GM12878 (cell line): Measurements from ENCODE around the gene SIK3. TPM values are rescaled to one million over a fixed set of nuclear protein-coding genes. Genes with fewer than 3 reads are reported as not detected.

Source experiments
- ATAC-seq: fragments of 200-7000 bp; cut with Tn5 transposase; 3 replicates; pipeline ENCODE4 v1.9.1; 2020; ENCODE audit warnings: mild to moderate bottlenecking, moderate library complexity
- BruUV-seq: library from RNA; stranded (reverse); fragments of 400-500 nt; replicated peaks from 2 replicates; lab custom pipeline; 2021; lab: Mats Ljungman, UMichigan
- CTCF ChIA-PET: fragments of 300-600 bp; sonication (Branson Sonifier 250); formaldehyde crosslinking; extraction: SDS; loops from one replicate; lab custom pipeline; 2021; ENCODE audit warnings: inconsistent platforms; lab: Yijun Ruan, JAX
- POLR2A ChIA-PET: fragments of 350-600 bp; formaldehyde crosslinking; extraction: SDS; loops from one replicate; lab custom pipeline; 2021; ENCODE audit warnings: inconsistent platforms; lab: Charles Lee
- RAD21 ChIA-PET: fragments of 300-600 bp; sonication (Branson Sonifier 250); formaldehyde crosslinking; loops from one replicate; lab custom pipeline; 2023; ENCODE audit warnings: antibody characterized with exemption; ENCODE audit not compliant: unreplicated experiment; lab: Charles Lee
- SMC1A ChIA-PET: fragments of 300-600 bp; sonication (Branson Sonifier 250); formaldehyde crosslinking; loops from one replicate; lab custom pipeline; 2023; ENCODE audit not compliant: unreplicated experiment, uncharacterized antibody; lab: Charles Lee
- DNase-seq: peaks from one replicate; pipeline ENCODE4 v3.0.0-alpha.2; 2011; ENCODE audit warnings: low read depth, low spot score
- FAIRE-seq: peaks from 3 replicates; lab custom pipeline; 2011; peaks lifted over from hg19 to GRCh38; lab: Jason Lieb, UNC
- H2AFZ ChIP-seq: 2 replicates; pipeline ENCODE4 v1.6.0; 2011; ENCODE audit warnings: low read depth, low read length, control low read depth; ENCODE audit not compliant: control insufficient read depth
- H3K27ac ChIP-seq: 2 replicates; pipeline ENCODE4 v1.5.1; 2011; ENCODE audit warnings: control low read depth; ENCODE audit not compliant: control insufficient read depth, insufficient read depth
- H3K27me3 ChIP-seq, 2 experiments: replicated peaks in 1 of 2; 2 replicates each; pipeline versions ENCODE4 v1.6.0 to v1.6.1; 2011; ENCODE audit warnings: low read length in 1 of 2; ENCODE audit not compliant: control insufficient read depth in 2 of 2, insufficient read depth in 2 of 2
- H3K36me3 ChIP-seq, 2 experiments: 2 replicates each; pipeline ENCODE4 v1.5.1; 2011; ENCODE audit warnings: low read length in 1 of 2; ENCODE audit not compliant: control insufficient read depth in 2 of 2, insufficient read depth in 2 of 2
- H3K4me1 ChIP-seq: 2 replicates; pipeline ENCODE4 v1.6.1; 2011; ENCODE audit warnings: mild to moderate bottlenecking, low read length, moderate library complexity, mixed read lengths; ENCODE audit not compliant: control insufficient read depth, insufficient read depth
- H3K4me2 ChIP-seq: 2 replicates; pipeline ENCODE4 v1.6.0; 2011; ENCODE audit warnings: control low read depth; ENCODE audit not compliant: control insufficient read depth, insufficient read depth
- H3K4me3 ChIP-seq: fragments of 200-600 bp; sonication (generic); 2 replicates; pipeline ENCODE4 v1.5.1; 2016
- H3K79me2 ChIP-seq: 2 replicates; pipeline ENCODE4 v1.6.0; 2011; ENCODE audit warnings: low read length; ENCODE audit not compliant: control insufficient read depth, insufficient read depth
- H3K9ac ChIP-seq: 2 replicates; pipeline ENCODE4 v1.8.0; 2011; ENCODE audit warnings: low read length, control low read depth, mixed read lengths; ENCODE audit not compliant: control insufficient read depth, insufficient read depth
- H3K9me3 ChIP-seq: replicated peaks from 3 replicates; pipeline ENCODE4 v1.5.1; 2011; ENCODE audit warnings: mild to moderate bottlenecking, low read length; ENCODE audit not compliant: control insufficient read depth, insufficient read depth
- H4K20me1 ChIP-seq: 2 replicates; pipeline ENCODE4 v1.6.0; 2011; ENCODE audit not compliant: control insufficient read depth, insufficient read depth
- CTCF ChIP-seq, 3 experiments: IDR thresholded peaks in 2 of 3; conservative IDR thresholded peaks in 1 of 3; 2 replicates each; pipeline ENCODE4 v1.5.1; 2011; ENCODE audit warnings: low read depth in 3 of 3, low read length in 3 of 3, mild to moderate bottlenecking in 3 of 3, control low read depth in 2 of 3, moderate library complexity in 2 of 3, inconsistent platforms in 1 of 3, mixed read lengths in 1 of 3; ENCODE audit not compliant: control insufficient read depth in 2 of 3, insufficient read depth in 1 of 3; ENCODE audit errors: extremely low read depth in 1 of 3
- EP300 ChIP-seq, 2 experiments: fragments of 150-350 bp in 1 of 2; IDR thresholded peaks; 2 replicates each; pipeline ENCODE4 v1.6.1; 2011 to 2012; ENCODE audit warnings: low read depth in 2 of 2, low read length in 2 of 2, borderline replicate concordance in 1 of 2, improper control_type of control experiment in 1 of 2, inconsistent platforms in 1 of 2; ENCODE audit not compliant: control insufficient read depth in 1 of 2
- IRF5 ChIP-seq: fragments of 450-650 bp; IDR thresholded peaks from 2 replicates; pipeline ENCODE4 v1.6.1; 2017; ENCODE audit warnings: borderline replicate concordance
- RFX5 ChIP-seq: IDR thresholded peaks from 2 replicates; pipeline ENCODE4 v1.6.1; 2011; ENCODE audit warnings: low read depth, low read length, improper control_type of control experiment
- WGBS: methylation state at CpG from one replicate; pipeline ENCODE4 v1.1.6; 2016; ENCODE audit warnings: low lambda C conversion rate; ENCODE audit not compliant: insufficient replicate concordance, insufficient coverage; ENCODE audit errors: missing lambda C conversion rate; 5-methylcytosine and 5-hydroxymethylcytosine counted together
- in situ Hi-C: fragments of 300-500 bp; cut with MboI; formaldehyde crosslinking; loops from 9 replicates; pipeline ENCODE4 v1.14.3; 2018; ENCODE audit warnings: mixed read lengths
- intact Hi-C: fragments of 100-400 bp; cut with micrococcal nuclease; formaldehyde crosslinking; loops from one replicate; pipeline ENCODE4 v1.14.2; 2022; ENCODE audit not compliant: unreplicated experiment
- polyA plus RNA-seq, 11 experiments: library from polyadenylated mRNA; depleted of rRNA in 4 of 11; unstranded in 6 of 11; stranded (reverse) in 5 of 11; fragments of >200 nt; fragmentation: Nextera tagmentation in 4 of 11; fragmentation: Illumina TruSeq in 1 of 11; extraction: Ambion mirVana in 4 of 11; extraction: Trizol in 1 of 11; gene quantifications; 1 replicate in 1 of 11; 2 replicates in 10 of 11; pipeline versions ENCODE4 v1.2.1 to v1.2.3, GENCODE V29; 2011 to 2016; ENCODE audit warnings: inconsistent platforms in 2 of 11, missing spikeins in 2 of 11, low read depth in 1 of 11
- total RNA-seq, 4 experiments: library from RNA; depleted of rRNA in 3 of 4; stranded (reverse); fragments of >200 nt in 3 of 4; fragmentation: Illumina TruSeq in 1 of 4; extraction: Trizol in 1 of 4; gene quantifications; 2 replicates each; pipeline versions ENCODE4 v1.2.1 to v1.2.3, GENCODE V29; 2013 to 2021
- TF ChIP-seq, protein P1 (sequence below): IDR thresholded peaks from 2 replicates; pipeline ENCODE4 v1.6.1; 2011; ENCODE audit warnings: mild to moderate bottlenecking, low read depth, low read length, moderate library complexity; ENCODE audit not compliant: insufficient replicate concordance
- TF ChIP-seq, protein P2 (sequence below): fragments of 450-650 bp; IDR thresholded peaks from 2 replicates; pipeline ENCODE4 v1.6.1; 2017; ENCODE audit warnings: mild to moderate bottlenecking, moderate library complexity

SIK3 gene
- total and polyA plus RNA-seq, 10 of the 15 experiments (the other 5 are each of a cell fraction or from before 2014, with no cell fraction given) = 2.5 to 31.9 (median 11.1) TPM

DNA sequence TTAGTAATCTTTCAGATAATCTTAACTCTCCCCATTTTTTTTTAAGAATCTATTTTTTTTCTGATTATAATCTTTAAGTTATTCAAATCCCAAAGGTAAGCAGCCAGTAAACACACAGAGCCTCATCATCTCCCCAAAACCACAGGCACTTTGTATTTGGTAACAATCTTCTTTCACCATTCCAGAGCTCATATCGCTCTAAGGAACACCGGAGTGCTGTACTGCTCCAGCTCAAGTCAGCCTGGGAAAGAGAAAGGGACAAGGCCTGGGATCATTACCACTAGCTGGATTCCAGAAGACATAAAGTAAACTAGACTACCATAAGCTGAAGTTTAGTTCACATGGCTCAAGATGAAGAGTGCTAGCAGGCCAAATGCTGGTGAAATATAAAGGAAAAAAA is 187.8 kb downstream of the SIK3 start:
- Histone ChIP-seq H3K4me3 (no peak overlapping the region), H3K27me3 (no peaks in the 10 kb centered on the region), H4K20me1 (no peaks in the 10 kb centered on the region), H3K79me2 (no peaks in the 10 kb centered on the region), H3K9ac (no peak overlapping the region), H2AFZ (no peak overlapping the region), H3K4me2 (no peak overlapping the region), H3K36me3 (no peaks in the 10 kb centered on the region), H3K9me3 (no peaks in the 10 kb centered on the region), H3K4me1 (no peaks in the 10 kb centered on the region), H3K27ac (no peak overlapping the region)
- ATAC-seq = no peak
- no peak for FAIRE-seq
- ChIA-PET SMC1A (interaction anchor here (0.6 to 1.7 kb wide), 3 partner anchors 21 to 130 kb away, joined by 3 read pairs; no protein-coding TSS in a partner anchor), RAD21 (interaction anchor here (1.1 kb wide), 1 partner anchor 178 kb away, joined by 3 read pairs; no protein-coding TSS in a partner anchor), CTCF (interaction anchor here (0.7 to 1.3 kb wide), 4 partner anchors 17 to 1461 kb away, joined by 3 read pairs; no protein-coding TSS in a partner anchor), POLR2A (no interaction called here)
- in situ Hi-C loops = no loop called here
- intact Hi-C loops = no loop called here
- WGBS = 100% methylated on average over 2 of the region's 2 CpGs
- TF ChIP-seq IRF5 = no peak
- no peak for TF ChIP-seq RFX5
- TF ChIP-seq, protein P1, sequence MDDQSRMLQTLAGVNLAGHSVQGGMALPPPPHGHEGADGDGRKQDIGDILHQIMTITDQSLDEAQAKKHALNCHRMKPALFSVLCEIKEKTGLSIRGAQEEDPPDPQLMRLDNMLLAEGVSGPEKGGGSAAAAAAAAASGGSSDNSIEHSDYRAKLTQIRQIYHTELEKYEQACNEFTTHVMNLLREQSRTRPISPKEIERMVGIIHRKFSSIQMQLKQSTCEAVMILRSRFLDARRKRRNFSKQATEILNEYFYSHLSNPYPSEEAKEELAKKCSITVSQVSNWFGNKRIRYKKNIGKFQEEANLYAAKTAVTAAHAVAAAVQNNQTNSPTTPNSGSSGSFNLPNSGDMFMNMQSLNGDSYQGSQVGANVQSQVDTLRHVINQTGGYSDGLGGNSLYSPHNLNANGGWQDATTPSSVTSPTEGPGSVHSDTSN = no peak
- no peak for TF ChIP-seq CTCF (IDR thresholded peaks at IDR 0.05 in 2 of 3, conservative IDR thresholded peaks at IDR 0.05 in 1 of 3; ENCODE audit: control insufficient read depth in 2 of 3, extremely low read depth in 1 of 3, insufficient read depth in 1 of 3, low read depth in 3 of 3, low read length in 3 of 3)
- no peak for TF ChIP-seq EP300 (IDR thresholded peaks at IDR 0.05; ENCODE audit: borderline replicate concordance in 1 of 2, control insufficient read depth in 1 of 2, low read depth in 2 of 2, low read length in 2 of 2)
- TF ChIP-seq, protein P2, sequence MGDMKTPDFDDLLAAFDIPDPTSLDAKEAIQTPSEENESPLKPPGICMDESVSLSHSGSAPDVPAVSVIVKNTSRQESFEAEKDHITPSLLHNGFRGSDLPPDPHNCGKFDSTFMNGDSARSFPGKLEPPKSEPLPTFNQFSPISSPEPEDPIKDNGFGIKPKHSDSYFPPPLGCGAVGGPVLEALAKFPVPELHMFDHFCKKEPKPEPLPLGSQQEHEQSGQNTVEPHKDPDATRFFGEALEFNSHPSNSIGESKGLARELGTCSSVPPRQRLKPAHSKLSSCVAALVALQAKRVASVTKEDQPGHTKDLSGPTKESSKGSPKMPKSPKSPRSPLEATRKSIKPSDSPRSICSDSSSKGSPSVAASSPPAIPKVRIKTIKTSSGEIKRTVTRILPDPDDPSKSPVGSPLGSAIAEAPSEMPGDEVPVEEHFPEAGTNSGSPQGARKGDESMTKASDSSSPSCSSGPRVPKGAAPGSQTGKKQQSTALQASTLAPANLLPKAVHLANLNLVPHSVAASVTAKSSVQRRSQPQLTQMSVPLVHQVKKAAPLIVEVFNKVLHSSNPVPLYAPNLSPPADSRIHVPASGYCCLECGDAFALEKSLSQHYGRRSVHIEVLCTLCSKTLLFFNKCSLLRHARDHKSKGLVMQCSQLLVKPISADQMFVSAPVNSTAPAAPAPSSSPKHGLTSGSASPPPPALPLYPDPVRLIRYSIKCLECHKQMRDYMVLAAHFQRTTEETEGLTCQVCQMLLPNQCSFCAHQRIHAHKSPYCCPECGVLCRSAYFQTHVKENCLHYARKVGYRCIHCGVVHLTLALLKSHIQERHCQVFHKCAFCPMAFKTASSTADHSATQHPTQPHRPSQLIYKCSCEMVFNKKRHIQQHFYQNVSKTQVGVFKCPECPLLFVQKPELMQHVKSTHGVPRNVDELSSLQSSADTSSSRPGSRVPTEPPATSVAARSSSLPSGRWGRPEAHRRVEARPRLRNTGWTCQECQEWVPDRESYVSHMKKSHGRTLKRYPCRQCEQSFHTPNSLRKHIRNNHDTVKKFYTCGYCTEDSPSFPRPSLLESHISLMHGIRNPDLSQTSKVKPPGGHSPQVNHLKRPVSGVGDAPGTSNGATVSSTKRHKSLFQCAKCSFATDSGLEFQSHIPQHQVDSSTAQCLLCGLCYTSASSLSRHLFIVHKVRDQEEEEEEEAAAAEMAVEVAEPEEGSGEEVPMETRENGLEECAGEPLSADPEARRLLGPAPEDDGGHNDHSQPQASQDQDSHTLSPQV = no peak
- no TSS peak for BruUV-seq
- DNase-seq = no peak
